Lower lobe of right lung (tissue), 2 donors: ENCODE results near the gene BRF1. TPM values are rescaled to one million over a fixed set of nuclear protein-coding genes. Genes with fewer than 3 reads are reported as not detected.
A peak's percentile ranks its signal among the peaks of the same experiment; 100 is the strongest.

ENCODE experiments used
- ATAC-seq, 2 donors: fragments of 200-7000 bp; cut with Tn5 transposase; one replicate each; pipeline ENCODE4 v1.9.1; 2020 to 2022; ENCODE audit warnings: mild to moderate bottlenecking in 2 of 2, moderate library complexity in 2 of 2
- DNase-seq: peaks from one replicate; pipeline ENCODE4 v3.0.0-alpha.2; 2020
- H3K27ac ChIP-seq: fragments of 200-600 bp; one replicate; pipeline ENCODE4 v1.8.0; 2022
- H3K27me3 ChIP-seq: fragments of 200-600 bp; one replicate; pipeline ENCODE4 v1.8.0; 2022; ENCODE audit warnings: low read depth
- H3K36me3 ChIP-seq: fragments of 200-600 bp; one replicate; pipeline ENCODE4 v1.8.0; 2022; ENCODE audit warnings: mild to moderate bottlenecking
- H3K4me1 ChIP-seq: fragments of 200-600 bp; one replicate; pipeline ENCODE4 v1.8.0; 2022
- H3K4me3 ChIP-seq: fragments of 200-600 bp; one replicate; pipeline ENCODE4 v1.8.0; 2022; ENCODE audit warnings: mild to moderate bottlenecking
- H3K9me3 ChIP-seq: fragments of 200-600 bp; one replicate; pipeline ENCODE4 v1.8.0; 2022
- CTCF ChIP-seq: fragments of 200-600 bp; IDR thresholded peaks from one replicate; pipeline ENCODE4 v1.8.0; 2022; ENCODE audit warnings: antibody characterized with exemption, mild to moderate bottlenecking
- intact Hi-C: fragments of 100-400 bp; cut with DNase I; formaldehyde crosslinking; loops from one replicate; pipeline ENCODE4 v1.11.0; 2022
- total RNA-seq: library from RNA; stranded (reverse); fragmentation: NEBNext Ultra II Directional; extraction: Animal tissue kit (Norgen Biotek cat#: 25700); gene quantifications from one replicate; pipeline ENCODE4 v1.2.1, GENCODE V29; 2021
- donor health status: DM: no; HTN: yes; CAD: no; lungs with severe emphysema.

Gene BRF1
- total RNA-seq, 1 donor from 2014 or later: 35.7 TPM

GRCh38 chr14:105199093-105199492 lies 101.7 kb downstream of the BRF1 start:
- ATAC-seq (no peak), DNase-seq (no peak)
- Histone ChIP-seq H3K36me3 (no peaks in the 10 kb centered on the region), H3K9me3 (no peaks in the 10 kb centered on the region), H3K27me3 (peaks cover 69% of the 10 kb centered on the region), H3K4me1 (peaks cover 83% of the 10 kb centered on the region), H3K4me3 (peak overlapping the region; percentile 6), H3K27ac (peak overlapping the region; percentile 80)
- no peak for TF ChIP-seq CTCF
- intact Hi-C loops: no loop called here

- peaks cover 72% of the 10 kb centered on the region for H3K27me3 ChIP-seq
- intact Hi-C loops: no loop called here
- TF ChIP-seq CTCF: no peak
- peak overlapping the region; percentile 80 for H3K27ac ChIP-seq
- H3K36me3 ChIP-seq: no peaks in the 10 kb centered on the region
- peak overlapping the region; percentile 6 for H3K4me3 ChIP-seq
- no peaks in the 10 kb centered on the region for H3K9me3 ChIP-seq
- no peak for DNase-seq
- H3K4me1 ChIP-seq: peaks cover 83% of the 10 kb centered on the region
- ATAC-seq: no peak
Measured at GRCh38 chr14:105198588-105198987, 102.2 kb downstream of the BRF1 start.

GRCh38 chr14:105197211-105197641 lies 103.6 kb downstream of the BRF1 start:
- H3K36me3 ChIP-seq: no peaks in the 10 kb centered on the region
- no peak overlapping the region for H3K4me3 ChIP-seq
- intact Hi-C loops: no loop called here
- H3K27ac ChIP-seq: peak overlapping the region; percentile 80
- H3K4me1 ChIP-seq: peaks cover 81% of the 10 kb centered on the region
- H3K9me3 ChIP-seq: no peaks in the 10 kb centered on the region
- no peak for TF ChIP-seq CTCF
- no peak for DNase-seq
- peak in 1 of 2 donors; percentile 1 for ATAC-seq
- peaks cover 75% of the 10 kb centered on the region for H3K27me3 ChIP-seq

GRCh38 chr14:105196265-105196960 lies 104.4 kb downstream of the BRF1 start:
- no peak for TF ChIP-seq CTCF
- Histone ChIP-seq H3K9me3 (no peaks in the 10 kb centered on the region), H3K27me3 (peaks cover 78% of the 10 kb centered on the region), H3K4me1 (peaks cover 73% of the 10 kb centered on the region), H3K27ac (peak overlapping the region; percentile 80), H3K4me3 (peak overlapping the region; percentile 25), H3K36me3 (no peaks in the 10 kb centered on the region)
- ATAC-seq (peak; percentile 35 to 38), DNase-seq (peak; percentile 64)
- intact Hi-C loops: no loop called here

GRCh38 chr14:105195522-105196264 lies 105.1 kb downstream of the BRF1 start:
- peaks cover 77% of the 10 kb centered on the region for H3K27me3 ChIP-seq

More at GRCh38 chr14:105195522-105196264, 105.1 kb downstream of the BRF1 start:
- peak overlapping the region; percentile 80 for H3K27ac ChIP-seq
- H3K4me3 ChIP-seq: no peak overlapping the region
- intact Hi-C loops: no loop called here
- peaks cover 67% of the 10 kb centered on the region for H3K4me1 ChIP-seq
- no peak for ATAC-seq
- DNase-seq: no peak
- no peak for TF ChIP-seq CTCF
- H3K9me3 ChIP-seq: no peaks in the 10 kb centered on the region
- no peaks in the 10 kb centered on the region for H3K36me3 ChIP-seq
